ENCODE results near the gene CCDC57.
A peak's percentile ranks its signal among the peaks of the same experiment; 100 is the strongest.

CCDC57 gene

DNA sequence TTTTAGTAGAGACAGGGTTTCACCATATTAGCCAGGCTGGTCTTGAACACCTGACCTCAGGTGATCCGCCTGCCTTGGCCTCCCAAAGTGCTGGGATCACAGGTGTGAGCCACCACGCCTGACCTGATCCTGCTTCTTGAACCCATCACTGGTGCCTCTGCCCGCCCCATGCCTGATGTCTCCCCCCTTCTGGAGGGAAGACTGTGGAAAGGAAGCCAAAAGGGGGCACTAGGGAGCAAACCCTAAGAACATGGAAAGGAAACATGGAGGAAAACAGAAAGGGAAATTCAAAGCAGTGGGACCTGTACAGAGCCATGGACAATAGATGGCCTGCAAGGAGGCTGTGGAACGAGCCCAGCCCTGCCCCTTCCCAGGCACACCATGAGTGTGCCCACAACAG lies 83.5 kb downstream of the CCDC57 start:
- no peak for DNase-seq (ENCODE audit: low read depth)
- H3K4me1 ChIP-seq (ENCODE audit: control insufficient read depth, insufficient read depth, low read length), result peaks cover 25% of the 10 kb centered on the region
- H3K9me3 ChIP-seq (ENCODE audit: control insufficient read depth, low read length), result no peaks in the 10 kb centered on the region
- no peaks in the 10 kb centered on the region for H3K36me3 ChIP-seq (ENCODE audit: control insufficient read depth, insufficient read depth, low read length, severe bottlenecking)
- no peaks in the 10 kb centered on the region for H3K27me3 ChIP-seq (replicated peaks; ENCODE audit: control insufficient read depth, insufficient read depth, low read length)
- no peak overlapping the region for H3K4me3 ChIP-seq (ENCODE audit: low read length)
- H3K9ac ChIP-seq (ENCODE audit: low read length), result no peak overlapping the region

DNA sequence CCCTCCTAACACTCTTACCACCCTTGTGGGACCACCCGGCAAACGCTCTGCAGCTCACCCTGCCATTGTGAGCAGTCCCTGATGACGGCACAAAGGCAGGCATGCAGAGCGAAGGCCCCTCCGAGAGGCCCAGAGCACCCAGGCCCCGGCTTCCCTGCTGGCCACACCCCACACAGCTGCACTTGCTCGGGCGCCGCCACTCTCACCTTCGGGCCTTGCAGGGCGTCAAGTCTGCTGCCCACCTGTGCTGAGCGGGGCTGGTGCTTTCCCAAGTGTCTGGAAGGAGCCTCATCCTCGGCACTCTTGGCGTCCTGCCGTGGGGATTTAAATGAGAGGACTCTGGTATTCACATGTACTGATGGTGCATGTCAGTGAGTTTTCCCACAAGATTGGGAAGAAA lies 84.4 kb downstream of the CCDC57 start:
- DNase-seq (ENCODE audit: low read depth), result no peak
- H3K36me3 ChIP-seq (ENCODE audit: control insufficient read depth, insufficient read depth, low read length, severe bottlenecking), result no peaks in the 10 kb centered on the region
- no peak overlapping the region for H3K9ac ChIP-seq (ENCODE audit: low read length)
- no peak overlapping the region for H3K4me3 ChIP-seq (ENCODE audit: low read length)
- H3K27me3 ChIP-seq (replicated peaks; ENCODE audit: control insufficient read depth, insufficient read depth, low read length), result no peaks in the 10 kb centered on the region
- H3K4me1 ChIP-seq (ENCODE audit: control insufficient read depth, insufficient read depth, low read length), result peaks cover 19% of the 10 kb centered on the region
- no peaks in the 10 kb centered on the region for H3K9me3 ChIP-seq (ENCODE audit: control insufficient read depth, low read length)

DNA sequence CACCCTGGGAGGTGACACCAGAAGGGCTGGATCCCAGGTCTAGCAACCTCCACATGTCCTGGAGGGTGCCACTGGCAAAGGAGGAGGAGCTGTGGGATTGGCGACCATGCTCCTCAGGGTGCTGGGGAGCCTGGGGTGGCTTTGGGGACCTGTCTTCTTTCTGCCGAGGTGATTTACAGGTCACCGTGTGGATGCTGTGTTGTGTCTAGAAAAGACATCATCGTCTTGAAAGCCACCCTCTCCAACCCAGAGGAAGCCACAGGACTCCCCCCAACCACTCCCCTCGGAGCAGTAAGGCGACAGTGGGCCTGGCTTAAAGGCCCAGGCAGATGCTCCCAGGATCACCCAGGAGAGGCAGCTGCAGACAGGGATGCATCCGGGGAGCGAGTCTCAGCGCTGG lies 84.9 kb downstream of the CCDC57 start:
- no peak for DNase-seq (ENCODE audit: low read depth)
- H3K4me1 ChIP-seq (ENCODE audit: control insufficient read depth, insufficient read depth, low read length), result peaks cover 13% of the 10 kb centered on the region
- H3K9ac ChIP-seq (ENCODE audit: low read length), result no peak overlapping the region
- no peak overlapping the region for H3K4me3 ChIP-seq (ENCODE audit: low read length)
- H3K36me3 ChIP-seq (ENCODE audit: control insufficient read depth, insufficient read depth, low read length, severe bottlenecking), result no peaks in the 10 kb centered on the region
- H3K9me3 ChIP-seq (ENCODE audit: control insufficient read depth, low read length), result no peaks in the 10 kb centered on the region
- no peaks in the 10 kb centered on the region for H3K27me3 ChIP-seq (replicated peaks; ENCODE audit: control insufficient read depth, insufficient read depth, low read length)

DNA sequence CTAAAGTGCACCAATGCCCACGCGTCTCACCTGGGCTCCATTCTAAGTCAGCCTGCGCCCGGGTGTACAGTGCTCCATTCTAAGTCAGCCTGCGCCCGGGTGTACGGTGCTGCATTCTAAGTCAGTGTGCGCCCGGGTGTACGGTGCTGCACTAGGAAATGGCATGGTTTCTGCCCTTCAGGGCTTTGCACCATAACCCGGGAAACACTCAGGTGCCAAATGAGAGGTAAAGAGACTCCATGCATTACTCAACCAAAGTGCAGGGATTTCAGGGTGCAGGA lies 85.4 kb downstream of the CCDC57 start:
- H3K36me3 ChIP-seq (ENCODE audit: control insufficient read depth, insufficient read depth, low read length, severe bottlenecking), result no peaks in the 10 kb centered on the region
- no peaks in the 10 kb centered on the region for H3K9me3 ChIP-seq (ENCODE audit: control insufficient read depth, low read length)
- no peak overlapping the region for H3K4me3 ChIP-seq (ENCODE audit: low read length)
- DNase-seq (ENCODE audit: low read depth), result no peak
- peaks cover 9% of the 10 kb centered on the region for H3K4me1 ChIP-seq (ENCODE audit: control insufficient read depth, insufficient read depth, low read length)
- H3K9ac ChIP-seq (ENCODE audit: low read length), result no peak overlapping the region
- H3K27me3 ChIP-seq (replicated peaks; ENCODE audit: control insufficient read depth, insufficient read depth, low read length), result no peaks in the 10 kb centered on the region

DNA sequence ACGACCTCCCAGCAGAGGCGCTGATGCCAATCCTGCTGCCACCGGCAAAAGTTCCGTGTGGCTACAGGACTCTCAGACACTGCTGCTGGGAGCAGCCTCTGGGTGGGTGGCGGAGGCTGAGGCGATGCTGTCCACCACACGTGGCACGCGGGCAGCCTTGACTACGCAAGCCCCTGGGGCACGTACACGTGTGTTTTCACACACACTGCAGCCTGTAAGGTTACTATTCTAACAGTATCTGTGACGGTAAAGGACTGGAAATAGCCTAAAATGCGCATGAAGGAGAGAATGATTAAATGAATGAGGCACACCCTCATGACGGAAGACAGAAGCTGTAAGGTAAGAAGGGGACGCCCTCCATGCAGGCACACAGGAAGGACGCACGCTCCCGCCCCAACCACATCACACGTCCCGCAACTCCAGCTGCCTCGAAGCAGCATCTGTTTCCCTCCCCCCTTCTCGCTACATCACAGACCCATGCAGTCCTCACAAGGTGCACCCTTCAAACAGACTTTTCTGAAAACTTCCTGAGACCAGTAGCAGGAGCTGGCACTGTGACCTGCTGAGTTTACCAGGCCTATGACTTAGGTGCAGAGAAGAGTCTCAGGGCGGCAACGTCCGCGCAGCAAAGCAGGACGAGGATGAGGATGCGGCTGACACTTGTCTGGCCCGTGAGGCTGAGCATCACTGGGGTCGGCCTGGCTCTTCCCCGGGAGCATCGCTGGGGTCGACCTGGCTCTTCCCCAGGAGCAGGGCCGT lies 85.9 kb downstream of the CCDC57 start:
- no peak overlapping the region for H3K4me3 ChIP-seq (ENCODE audit: low read length)
- no peak for DNase-seq (ENCODE audit: low read depth)
- H3K4me1 ChIP-seq (ENCODE audit: control insufficient read depth, insufficient read depth, low read length), result peaks cover 5% of the 10 kb centered on the region
- no peaks in the 10 kb centered on the region for H3K27me3 ChIP-seq (replicated peaks; ENCODE audit: control insufficient read depth, insufficient read depth, low read length)
- no peak overlapping the region for H3K9ac ChIP-seq (ENCODE audit: low read length)
- no peaks in the 10 kb centered on the region for H3K36me3 ChIP-seq (ENCODE audit: control insufficient read depth, insufficient read depth, low read length, severe bottlenecking)
- no peaks in the 10 kb centered on the region for H3K9me3 ChIP-seq (ENCODE audit: control insufficient read depth, low read length)

GRCh38 chr17:82124101-82124500 lies 88.5 kb downstream of the CCDC57 start:
- H3K4me1 ChIP-seq (ENCODE audit: control insufficient read depth, insufficient read depth, low read length), result no peaks in the 10 kb centered on the region
- H3K9me3 ChIP-seq (ENCODE audit: control insufficient read depth, low read length), result no peaks in the 10 kb centered on the region
- no peaks in the 10 kb centered on the region for H3K27me3 ChIP-seq (replicated peaks; ENCODE audit: control insufficient read depth, insufficient read depth, low read length)
- DNase-seq (ENCODE audit: low read depth), result no peak
- H3K9ac ChIP-seq (ENCODE audit: low read length), result no peak overlapping the region
- no peaks in the 10 kb centered on the region for H3K36me3 ChIP-seq (ENCODE audit: control insufficient read depth, insufficient read depth, low read length, severe bottlenecking)
- H3K4me3 ChIP-seq (ENCODE audit: low read length), result no peak overlapping the region

DNA sequence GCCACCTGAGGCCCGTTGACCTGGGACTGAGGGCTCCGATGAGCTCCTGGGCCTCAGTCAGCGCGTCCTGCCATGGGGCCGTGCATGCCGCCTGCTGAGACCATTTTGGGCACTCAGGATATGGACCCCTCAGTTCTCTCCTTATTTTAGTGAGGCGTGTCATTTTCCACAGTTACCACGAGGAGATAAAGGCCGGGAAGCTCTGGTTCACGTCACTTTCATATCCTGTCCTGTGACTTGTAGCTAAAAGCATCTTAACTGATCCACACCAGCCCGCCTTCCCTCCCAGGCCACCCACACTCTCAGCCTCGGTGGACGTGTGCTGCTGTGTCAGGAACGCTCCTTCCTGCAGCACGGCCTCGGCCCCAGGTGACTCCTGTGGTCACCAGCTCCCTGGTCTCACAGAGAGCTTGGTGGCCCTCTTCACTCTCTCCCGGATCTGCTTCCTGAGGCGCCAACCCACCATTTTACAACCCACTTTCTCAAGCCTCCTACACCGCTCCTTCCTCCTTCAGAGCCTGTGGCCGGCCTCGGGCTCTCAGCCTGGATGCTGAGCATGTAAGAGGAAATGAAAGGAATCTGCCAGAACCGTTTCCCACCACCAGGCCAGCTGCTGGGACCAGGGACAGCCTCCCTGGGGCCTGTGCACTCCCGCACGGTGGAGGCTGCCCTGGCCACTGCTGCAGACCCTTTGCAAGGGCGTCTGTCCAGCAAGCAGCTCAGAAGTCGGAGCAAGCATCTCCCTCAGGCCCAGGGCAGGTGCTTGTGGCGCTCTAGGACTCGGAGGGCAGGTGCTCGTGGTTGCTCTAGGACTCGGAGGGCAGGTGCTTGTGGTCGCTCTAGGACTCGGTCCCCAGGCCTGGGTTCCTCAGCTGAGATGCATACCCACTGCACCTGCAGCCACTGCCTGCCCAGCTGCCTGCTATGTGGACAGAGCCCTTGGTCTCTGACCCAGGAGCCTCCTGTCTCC lies 90.7 kb downstream of the CCDC57 start:
- DNase-seq (ENCODE audit: low read depth), result no peak
- Histone ChIP-seq H3K9ac (ENCODE audit: low read length) (no peak overlapping the region), H3K4me1 (ENCODE audit: control insufficient read depth, insufficient read depth, low read length) (no peaks in the 10 kb centered on the region), H3K27me3 (replicated peaks; ENCODE audit: control insufficient read depth, insufficient read depth, low read length) (no peaks in the 10 kb centered on the region), H3K9me3 (ENCODE audit: control insufficient read depth, low read length) (no peaks in the 10 kb centered on the region), H3K36me3 (ENCODE audit: control insufficient read depth, insufficient read depth, low read length, severe bottlenecking) (peaks cover 4% of the 10 kb centered on the region), H3K4me3 (ENCODE audit: low read length) (no peak overlapping the region)

DNA sequence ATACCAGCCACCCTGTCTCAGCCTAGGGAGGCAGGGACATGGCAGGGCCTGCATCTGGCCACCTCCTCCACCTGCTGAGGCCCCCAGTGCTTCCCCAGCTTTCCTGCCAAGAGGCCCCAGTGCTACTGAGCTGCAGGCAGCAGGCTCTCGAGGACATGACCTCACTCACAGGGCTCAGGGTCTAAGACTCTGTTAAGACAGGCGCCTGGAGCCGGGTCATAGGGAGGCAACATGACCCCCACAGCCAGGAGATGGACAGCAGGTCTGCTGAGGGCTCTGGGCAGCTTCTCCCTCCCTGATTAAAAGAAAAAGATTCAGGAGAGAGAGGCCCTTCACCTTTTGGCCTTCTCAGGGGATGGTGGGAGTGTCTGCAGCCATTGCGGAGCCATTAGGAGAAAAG lies 91.4 kb downstream of the CCDC57 start:
- Histone ChIP-seq H3K4me3 (ENCODE audit: low read length) (no peak overlapping the region), H3K27me3 (replicated peaks; ENCODE audit: control insufficient read depth, insufficient read depth, low read length) (no peaks in the 10 kb centered on the region), H3K9ac (ENCODE audit: low read length) (no peak overlapping the region), H3K36me3 (ENCODE audit: control insufficient read depth, insufficient read depth, low read length, severe bottlenecking) (peaks cover 4% of the 10 kb centered on the region), H3K9me3 (ENCODE audit: control insufficient read depth, low read length) (no peaks in the 10 kb centered on the region), H3K4me1 (ENCODE audit: control insufficient read depth, insufficient read depth, low read length) (no peaks in the 10 kb centered on the region)
- DNase-seq (ENCODE audit: low read depth), result no peak

- Histone ChIP-seq H3K9ac (ENCODE audit: low read length) (no peak overlapping the region), H3K27me3 (replicated peaks; ENCODE audit: control insufficient read depth, insufficient read depth, low read length) (no peaks in the 10 kb centered on the region), H3K4me1 (ENCODE audit: control insufficient read depth, insufficient read depth, low read length) (no peaks in the 10 kb centered on the region), H3K4me3 (ENCODE audit: low read length) (no peak overlapping the region), H3K36me3 (ENCODE audit: control insufficient read depth, insufficient read depth, low read length, severe bottlenecking) (peaks cover 4% of the 10 kb centered on the region), H3K9me3 (ENCODE audit: control insufficient read depth, low read length) (no peaks in the 10 kb centered on the region)
- peak; percentile 28 for DNase-seq (ENCODE audit: low read depth)
These were observed 92.5 kb downstream of the CCDC57 start for GRCh38 chr17:82120148-82120547.

- Histone ChIP-seq H3K9me3 (ENCODE audit: control insufficient read depth, low read length) (no peaks in the 10 kb centered on the region), H3K4me3 (ENCODE audit: low read length) (no peak overlapping the region), H3K36me3 (ENCODE audit: control insufficient read depth, insufficient read depth, low read length, severe bottlenecking) (peaks cover 4% of the 10 kb centered on the region), H3K27me3 (replicated peaks; ENCODE audit: control insufficient read depth, insufficient read depth, low read length) (no peaks in the 10 kb centered on the region), H3K4me1 (ENCODE audit: control insufficient read depth, insufficient read depth, low read length) (no peaks in the 10 kb centered on the region), H3K9ac (ENCODE audit: low read length) (no peak overlapping the region)
- no peak for DNase-seq (ENCODE audit: low read depth)
These were observed 93.7 kb downstream of the CCDC57 start for GRCh38 chr17:82118815-82119380.

DNA sequence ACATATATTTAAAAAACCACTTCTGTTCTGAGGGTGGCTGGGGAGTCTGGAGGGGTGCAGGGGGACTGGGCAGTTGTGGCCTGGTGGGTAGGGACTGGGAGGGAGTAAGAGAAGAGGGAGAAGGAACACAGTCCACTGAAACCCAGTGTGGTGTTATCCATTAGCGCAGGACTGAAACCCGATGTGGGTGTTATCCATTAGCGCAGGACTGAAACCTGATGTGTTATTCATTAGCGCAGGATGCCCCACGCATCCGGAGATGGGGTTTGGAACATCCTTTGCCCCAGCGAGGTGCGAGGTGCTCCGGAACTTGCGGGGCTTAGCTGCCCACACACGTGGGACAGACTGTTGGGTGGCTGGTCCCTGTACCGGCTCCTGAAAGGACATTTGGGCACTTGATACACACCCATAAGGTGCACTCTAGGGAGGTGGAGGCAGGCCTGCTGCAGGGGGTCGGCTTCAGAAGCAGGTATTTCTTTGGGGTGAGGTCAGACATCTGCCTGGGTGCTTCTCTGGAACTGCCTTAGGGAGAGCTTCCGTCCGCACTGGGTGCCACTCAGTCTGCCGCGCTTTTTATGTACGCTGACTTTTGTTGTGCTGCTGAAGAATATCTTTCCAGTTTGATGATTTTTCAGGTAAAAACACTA lies 94.4 kb downstream of the CCDC57 start:
- H3K4me3 ChIP-seq (ENCODE audit: low read length), result no peak overlapping the region
- H3K27me3 ChIP-seq (replicated peaks; ENCODE audit: control insufficient read depth, insufficient read depth, low read length), result no peaks in the 10 kb centered on the region
- peaks cover 4% of the 10 kb centered on the region for H3K36me3 ChIP-seq (ENCODE audit: control insufficient read depth, insufficient read depth, low read length, severe bottlenecking)
- H3K9me3 ChIP-seq (ENCODE audit: control insufficient read depth, low read length), result no peaks in the 10 kb centered on the region
- H3K9ac ChIP-seq (ENCODE audit: low read length), result no peak overlapping the region
- no peak for DNase-seq (ENCODE audit: low read depth)
- peaks cover 4% of the 10 kb centered on the region for H3K4me1 ChIP-seq (ENCODE audit: control insufficient read depth, insufficient read depth, low read length)
